Muscle layer of duodenum (tissue), 2 donors: Measurements from ENCODE around the gene FAM174C.
A peak's percentile ranks its signal among the peaks of the same experiment; 100 is the strongest.

Experiments
- H3K27ac ChIP-seq: one replicate; pipeline ENCODE4 v1.7.0; 2013; ENCODE audit warnings: mild to moderate bottlenecking, low read length
- H3K27me3 ChIP-seq: one replicate; pipeline ENCODE4 v1.7.0; 2013; ENCODE audit warnings: low read depth, mild to moderate bottlenecking, control low read depth, low read length
- H3K36me3 ChIP-seq, 2 donors: one replicate each; pipeline ENCODE4 v1.7.0; 2013; ENCODE audit warnings: low read length in 2 of 2, control low read depth in 1 of 2, mild to moderate bottlenecking in 1 of 2; ENCODE audit not compliant: insufficient read depth in 2 of 2, control insufficient read depth in 1 of 2
- H3K4me1 ChIP-seq, 2 donors: one replicate each; pipeline ENCODE4 v1.7.0; 2013; ENCODE audit warnings: low read length in 2 of 2, mild to moderate bottlenecking in 2 of 2, control low read depth in 1 of 2, moderate library complexity in 1 of 2; ENCODE audit not compliant: insufficient read depth in 2 of 2, control insufficient read depth in 1 of 2
- H3K4me3 ChIP-seq, 2 donors: one replicate each; pipeline ENCODE4 v1.7.0; 2013; ENCODE audit warnings: low read length in 2 of 2, low read depth in 1 of 2, mild to moderate bottlenecking in 1 of 2
- H3K9me3 ChIP-seq, 2 donors: one replicate each; pipeline ENCODE4 v1.7.0; 2013; ENCODE audit warnings: low read length in 2 of 2, control low read depth in 1 of 2, mild to moderate bottlenecking in 1 of 2; ENCODE audit not compliant: control insufficient read depth in 1 of 2
- donor health status: healthy.

Gene FAM174C

GRCh38 chr19:1259206-1259875, 16.0 kb upstream of the FAM174C start:
- peaks cover 20 to 66% of the 10 kb centered on the region in 2 donors for H3K4me1 ChIP-seq
- H3K4me3 ChIP-seq, result peak overlapping the region; percentile 21 to 39
- H3K9me3 ChIP-seq, result no peaks in the 10 kb centered on the region
- no peaks in the 10 kb centered on the region for H3K27me3 ChIP-seq
- H3K36me3 ChIP-seq, result peaks cover 21 to 31% of the 10 kb centered on the region in 2 donors
- peak overlapping the region; percentile 86 for H3K27ac ChIP-seq

- Histone ChIP-seq H3K27ac (peak overlapping the region; percentile 86), H3K36me3 (peaks cover 13 to 25% of the 10 kb centered on the region in 2 donors), H3K9me3 (no peaks in the 10 kb centered on the region), H3K27me3 (no peaks in the 10 kb centered on the region), H3K4me3 (peak overlapping the region in 1 of 2 donors; percentile 75), H3K4me1 (peaks cover 17 to 59% of the 10 kb centered on the region in 2 donors)
These were observed 15.2 kb upstream of the FAM174C start for GRCh38 chr19:1259876-1260748.

GRCh38 chr19:1260749-1261537, 14.4 kb upstream of the FAM174C start:
- H3K4me1 ChIP-seq, result peaks cover 17 to 58% of the 10 kb centered on the region in 2 donors

GRCh38 chr19:1261538-1261797, 13.9 kb upstream of the FAM174C start:
- H3K4me3 ChIP-seq, result peak overlapping the region; percentile 73 to 75
- no peaks in the 10 kb centered on the region for H3K27me3 ChIP-seq
- peaks cover 3 to 13% of the 10 kb centered on the region in 2 donors for H3K36me3 ChIP-seq
- H3K27ac ChIP-seq, result peak overlapping the region; percentile 92
- peaks cover 17 to 59% of the 10 kb centered on the region in 2 donors for H3K4me1 ChIP-seq
- H3K9me3 ChIP-seq, result no peaks in the 10 kb centered on the region

More at GRCh38 chr19:1260749-1261537, 14.4 kb upstream of the FAM174C start:
- H3K36me3 ChIP-seq, result peaks cover 5 to 16% of the 10 kb centered on the region in 2 donors
- no peaks in the 10 kb centered on the region for H3K9me3 ChIP-seq
- H3K27me3 ChIP-seq, result no peaks in the 10 kb centered on the region
- H3K4me3 ChIP-seq, result peak overlapping the region; percentile 73 to 75
- H3K27ac ChIP-seq, result peak overlapping the region; percentile 92

- Histone ChIP-seq H3K4me3 (peak overlapping the region; percentile 73 to 75), H3K27ac (peak overlapping the region; percentile 92), H3K9me3 (no peaks in the 10 kb centered on the region), H3K36me3 (peaks cover 0 to 8% of the 10 kb centered on the region in 2 donors), H3K4me1 (peaks cover 17 to 59% of the 10 kb centered on the region in 2 donors), H3K27me3 (no peaks in the 10 kb centered on the region)
These were observed 13.3 kb upstream of the FAM174C start for GRCh38 chr19:1261798-1262622.

GRCh38 chr19:1262623-1263123, 12.7 kb upstream of the FAM174C start:
- H3K9me3 ChIP-seq, result no peaks in the 10 kb centered on the region
- peaks cover 0 to 3% of the 10 kb centered on the region in 2 donors for H3K36me3 ChIP-seq
- H3K27me3 ChIP-seq, result no peaks in the 10 kb centered on the region
- peaks cover 21 to 61% of the 10 kb centered on the region in 2 donors for H3K4me1 ChIP-seq
- peak overlapping the region; percentile 92 for H3K27ac ChIP-seq
- H3K4me3 ChIP-seq, result no peak overlapping the region

GRCh38 chr19:1263188-1263587, 12.1 kb upstream of the FAM174C start:
- H3K4me1 ChIP-seq, result peaks cover 20 to 61% of the 10 kb centered on the region in 2 donors
- H3K27ac ChIP-seq, result peak overlapping the region; percentile 92
- no peaks in the 10 kb centered on the region for H3K27me3 ChIP-seq
- H3K36me3 ChIP-seq, result no peaks in the 10 kb centered on the region
- no peak overlapping the region for H3K4me3 ChIP-seq
- no peaks in the 10 kb centered on the region for H3K9me3 ChIP-seq

- H3K4me3 ChIP-seq, result no peak overlapping the region
- no peaks in the 10 kb centered on the region for H3K27me3 ChIP-seq
- H3K9me3 ChIP-seq, result no peaks in the 10 kb centered on the region
- H3K36me3 ChIP-seq, result peaks cover 0 to 5% of the 10 kb centered on the region in 2 donors
- H3K4me1 ChIP-seq, result peaks cover 15 to 65% of the 10 kb centered on the region in 2 donors
- peak overlapping the region; percentile 45 for H3K27ac ChIP-seq
These were observed 10.3 kb upstream of the FAM174C start for GRCh38 chr19:1264801-1265614.

GRCh38 chr19:1265615-1266128, 9.7 kb upstream of the FAM174C start:
- Histone ChIP-seq H3K27ac (peak overlapping the region; percentile 63), H3K4me3 (peak overlapping the region; percentile 16 to 61), H3K9me3 (no peaks in the 10 kb centered on the region), H3K27me3 (no peaks in the 10 kb centered on the region), H3K36me3 (peaks cover under 1 to 5% of the 10 kb centered on the region in 2 donors), H3K4me1 (peaks cover 18 to 65% of the 10 kb centered on the region in 2 donors)
